GM21529 (cell line): ENCODE data around the gene ZNF358.

Source experiments
- ATAC-seq: cut with Tn5 transposase; IDR thresholded peaks from one replicate; pipeline ENCODE4 v1.9.1; 2021; ENCODE audit not compliant: unreplicated experiment

ZNF358 gene

DNA sequence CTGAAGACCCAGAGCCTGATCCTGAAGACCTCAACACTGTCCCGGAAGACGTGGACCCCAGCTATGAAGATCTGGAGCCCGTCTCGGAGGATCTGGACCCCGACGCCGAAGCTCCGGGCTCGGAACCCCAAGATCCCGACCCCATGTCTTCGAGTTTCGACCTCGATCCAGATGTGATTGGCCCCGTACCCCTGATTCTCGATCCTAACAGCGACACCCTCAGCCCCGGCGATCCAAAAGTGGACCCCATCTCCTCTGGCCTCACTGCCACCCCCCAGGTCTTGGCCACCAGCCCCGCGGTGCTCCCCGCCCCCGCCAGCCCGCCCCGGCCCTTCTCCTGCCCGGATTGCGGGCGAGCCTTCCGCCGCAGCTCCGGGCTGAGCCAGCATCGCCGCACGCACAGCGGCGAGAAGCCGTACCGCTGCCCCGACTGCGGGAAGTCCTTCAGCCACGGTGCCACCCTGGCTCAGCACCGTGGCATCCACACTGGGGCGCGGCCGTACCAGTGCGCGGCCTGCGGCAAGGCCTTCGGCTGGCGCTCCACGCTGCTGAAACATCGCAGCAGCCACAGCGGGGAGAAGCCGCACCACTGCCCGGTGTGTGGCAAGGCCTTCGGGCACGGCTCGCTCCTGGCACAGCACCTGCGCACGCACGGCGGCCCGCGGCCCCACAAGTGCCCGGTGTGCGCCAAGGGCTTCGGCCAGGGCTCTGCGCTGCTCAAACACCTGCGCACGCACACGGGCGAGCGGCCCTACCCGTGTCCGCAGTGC lies 3.6 kb downstream of the ZNF358 start:
- ATAC-seq, result no peak

- ATAC-seq, result no peak
Measured at GRCh38 chr19:7520131-7521051, 4.5 kb downstream of the ZNF358 start.

DNA sequence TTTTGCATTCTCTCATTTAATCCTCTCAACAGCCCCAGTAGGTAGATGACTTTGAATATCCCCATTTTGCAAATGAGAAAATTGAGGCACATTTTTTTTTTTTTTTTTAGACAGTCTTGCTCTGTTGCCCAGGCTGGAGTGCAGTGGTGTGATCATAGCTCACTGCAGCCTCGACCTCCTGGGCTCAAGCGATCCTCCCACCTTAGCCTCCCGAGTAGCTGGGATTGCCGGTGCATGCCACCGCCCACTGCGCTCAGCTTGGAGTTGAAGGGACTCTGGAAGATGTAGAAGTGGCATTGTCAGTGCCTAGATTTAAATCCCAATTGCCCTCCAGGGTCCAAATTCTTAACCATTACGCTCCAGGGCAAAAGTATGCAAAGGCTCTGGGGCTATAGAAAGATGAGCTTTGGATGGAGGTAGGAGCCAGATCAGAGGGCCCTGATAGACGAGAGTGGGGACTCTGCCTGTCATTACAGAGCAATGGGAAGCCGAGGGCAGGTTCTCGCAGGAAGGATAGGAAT lies 5.7 kb downstream of the ZNF358 start:
- ATAC-seq, result no peak

DNA sequence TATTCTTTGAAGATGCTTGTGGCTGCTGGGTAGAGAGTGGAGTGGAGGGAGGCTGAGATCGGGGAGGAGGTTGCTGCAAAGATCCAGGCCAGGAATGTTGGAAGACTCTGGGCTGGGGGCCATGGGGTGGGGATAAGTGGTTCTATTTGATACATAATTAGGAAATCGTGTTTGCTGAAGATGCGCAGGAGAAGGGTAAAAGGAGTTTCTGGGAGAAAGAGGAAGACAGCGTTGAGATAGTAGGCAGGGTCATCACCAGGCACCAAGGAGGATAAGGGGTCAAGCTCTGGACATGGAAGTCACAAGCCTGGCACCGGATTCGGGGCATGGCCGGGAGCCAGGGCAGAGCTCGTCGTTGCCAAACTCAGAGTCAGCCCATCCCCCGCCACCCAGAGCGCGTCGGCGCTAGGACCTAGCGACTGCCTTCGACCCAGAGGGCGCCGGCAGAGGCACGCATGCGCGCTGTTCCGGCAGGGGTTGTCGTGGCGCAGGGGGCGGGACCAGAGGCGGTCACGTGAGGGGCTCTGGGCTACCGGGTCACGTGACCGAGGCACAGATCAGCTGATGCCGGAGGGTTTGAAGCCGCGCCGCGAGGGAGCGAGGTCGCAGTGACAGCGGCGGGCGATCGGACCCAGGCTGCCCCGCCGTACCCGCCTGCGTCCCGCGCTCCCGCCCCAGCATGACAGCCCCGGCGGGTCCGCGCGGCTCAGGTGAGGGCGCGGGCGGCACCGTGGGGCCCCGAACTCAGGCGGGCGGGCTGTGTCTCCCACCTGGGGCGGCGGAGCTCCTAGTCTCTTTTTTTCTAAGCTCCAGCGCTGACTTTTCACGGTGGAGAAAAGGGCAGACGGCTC lies 6.4 kb downstream of the ZNF358 start, which contains the start of gene MCOLN1:
TSS of gene MCOLN1 (plus strand) at position 553 of the 851 bp plus-strand sequence. CDS start at position 680, 127 bp downstream.
- ATAC-seq, result peak; percentile 79

GRCh38 chr19:7522923-7523667 lies 7.2 kb downstream of the ZNF358 start:
- no peak for ATAC-seq

- no peak for ATAC-seq
Measured at GRCh38 chr19:7524523-7524922, 8.6 kb downstream of the ZNF358 start.

GRCh38 chr19:7524992-7525739 lies 9.3 kb downstream of the ZNF358 start:
- no peak for ATAC-seq

DNA sequence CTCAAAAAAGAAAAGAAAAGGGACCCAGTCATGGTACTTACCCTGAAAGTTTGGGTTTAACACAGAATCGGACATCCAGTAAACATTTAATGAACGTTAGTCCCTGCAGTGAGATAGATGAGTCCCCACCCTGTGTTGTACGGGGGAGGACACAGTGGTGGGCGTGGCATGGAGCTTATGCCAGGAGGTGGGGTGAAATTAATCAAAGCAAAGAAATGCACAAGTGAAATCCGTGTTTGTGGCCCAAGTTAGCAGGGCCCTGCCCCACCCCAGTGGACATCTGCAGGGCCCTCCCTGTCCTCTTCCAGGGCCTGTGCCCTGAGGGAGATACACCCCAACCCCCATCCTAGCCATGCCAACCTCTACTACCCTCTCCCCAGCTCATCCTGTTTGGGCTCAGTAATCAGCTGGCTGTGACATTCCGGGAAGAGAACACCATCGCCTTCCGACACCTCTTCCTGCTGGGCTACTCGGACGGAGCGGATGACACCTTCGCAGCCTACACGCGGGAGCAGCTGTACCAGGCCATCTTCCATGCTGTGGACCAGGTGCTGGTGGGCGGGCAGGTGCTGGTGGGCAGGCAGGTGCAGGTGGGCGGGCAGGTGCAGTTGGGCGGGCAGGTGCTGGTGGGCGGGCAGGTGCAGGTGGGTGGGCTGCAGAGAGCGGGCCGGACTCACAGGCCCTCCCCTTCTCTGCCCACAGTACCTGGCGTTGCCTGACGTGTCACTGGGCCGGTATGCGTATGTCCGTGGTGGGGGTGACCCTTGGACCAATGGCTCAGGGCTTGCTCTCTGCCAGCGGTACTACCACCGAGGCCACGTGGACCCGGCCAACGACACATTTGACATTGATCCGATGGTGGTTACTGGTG lies 10.4 kb downstream of the ZNF358 start:
- ATAC-seq, result no peak

DNA sequence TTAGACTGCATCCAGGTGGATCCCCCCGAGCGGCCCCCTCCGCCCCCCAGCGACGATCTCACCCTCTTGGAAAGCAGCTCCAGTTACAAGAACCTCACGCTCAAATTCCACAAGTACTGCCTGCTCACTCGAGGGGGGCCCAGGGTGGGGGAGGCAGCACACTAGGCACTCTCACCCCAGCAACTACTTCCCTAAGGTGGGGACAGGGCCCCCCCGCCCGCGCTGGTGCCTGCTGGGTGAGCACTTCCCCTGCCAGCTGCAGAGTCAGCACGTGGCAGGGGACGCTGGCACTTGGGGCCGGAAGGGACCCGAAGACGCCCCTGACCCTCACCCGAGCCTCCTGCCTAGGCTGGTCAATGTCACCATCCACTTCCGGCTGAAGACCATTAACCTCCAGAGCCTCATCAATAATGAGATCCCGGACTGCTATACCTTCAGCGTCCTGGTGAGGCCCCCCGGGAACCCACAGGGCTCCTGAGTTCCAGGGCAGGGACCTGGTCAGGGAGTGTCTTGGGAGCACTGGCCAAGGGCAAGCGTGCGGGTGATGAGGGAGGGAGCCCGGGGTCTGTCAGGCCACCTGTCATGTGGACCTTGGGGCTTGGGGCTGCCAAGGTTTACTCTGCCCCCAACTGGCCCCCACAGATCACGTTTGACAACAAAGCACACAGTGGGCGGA lies 11.8 kb downstream of the ZNF358 start:
- ATAC-seq, result no peak

DNA sequence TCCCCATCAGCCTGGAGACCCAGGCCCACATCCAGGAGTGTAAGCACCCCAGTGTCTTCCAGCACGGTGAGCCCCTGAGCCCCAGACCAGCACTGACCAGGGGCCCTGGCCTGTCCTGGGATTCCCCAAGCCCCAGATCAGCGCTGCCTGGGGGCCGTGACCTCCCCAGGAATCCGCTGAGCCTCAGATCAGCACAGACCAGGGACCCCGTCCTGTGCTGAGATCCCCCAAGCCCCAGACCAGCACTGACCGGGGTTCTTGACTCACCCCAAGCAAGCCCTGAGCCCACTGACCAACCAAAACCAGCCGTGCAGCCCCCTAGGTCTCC lies 12.3 kb downstream of the ZNF358 start:
- ATAC-seq, result no peak

DNA sequence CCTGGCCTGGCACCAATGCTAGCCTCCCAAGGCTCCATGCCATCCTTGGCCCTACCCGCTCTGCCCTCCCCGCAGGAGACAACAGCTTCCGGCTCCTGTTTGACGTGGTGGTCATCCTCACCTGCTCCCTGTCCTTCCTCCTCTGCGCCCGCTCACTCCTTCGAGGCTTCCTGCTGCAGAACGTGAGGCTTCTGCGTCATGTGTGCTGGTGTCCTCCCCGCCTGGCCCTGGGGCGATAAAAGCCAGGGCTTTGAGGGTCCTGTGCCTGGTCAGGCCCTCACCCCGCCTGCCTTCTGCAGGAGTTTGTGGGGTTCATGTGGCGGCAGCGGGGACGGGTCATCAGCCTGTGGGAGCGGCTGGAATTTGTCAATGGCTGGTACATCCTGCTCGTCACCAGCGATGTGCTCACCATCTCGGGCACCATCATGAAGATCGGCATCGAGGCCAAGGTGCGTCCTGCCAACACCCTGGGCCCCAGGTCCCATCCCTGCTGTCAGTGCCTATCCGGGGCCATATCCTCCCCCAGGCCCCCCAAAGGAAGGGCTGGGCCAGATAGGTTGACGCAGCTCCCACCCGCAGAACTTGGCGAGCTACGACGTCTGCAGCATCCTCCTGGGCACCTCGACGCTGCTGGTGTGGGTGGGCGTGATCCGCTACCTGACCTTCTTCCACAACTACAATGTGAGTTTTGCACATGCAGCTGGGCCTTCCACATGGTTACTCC lies 12.8 kb downstream of the ZNF358 start:
- no peak for ATAC-seq

DNA sequence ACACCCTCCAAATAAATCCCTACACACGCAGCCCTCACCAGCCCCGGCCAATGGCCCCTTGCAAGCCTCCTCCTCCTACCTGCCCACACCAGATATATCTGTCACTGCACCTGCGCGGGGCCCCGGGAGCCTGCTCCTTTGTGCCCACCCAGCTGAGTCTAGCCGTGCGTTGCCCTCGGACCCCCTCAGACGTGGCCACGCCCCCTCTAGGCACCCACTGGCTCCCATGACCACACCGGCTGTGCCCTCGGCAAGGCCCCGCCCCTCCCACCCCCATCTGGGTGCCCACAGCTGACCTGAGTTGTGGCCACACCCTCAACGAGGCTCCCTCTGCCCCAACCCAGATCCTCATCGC lies 13.3 kb downstream of the ZNF358 start:
- ATAC-seq, result no peak

DNA sequence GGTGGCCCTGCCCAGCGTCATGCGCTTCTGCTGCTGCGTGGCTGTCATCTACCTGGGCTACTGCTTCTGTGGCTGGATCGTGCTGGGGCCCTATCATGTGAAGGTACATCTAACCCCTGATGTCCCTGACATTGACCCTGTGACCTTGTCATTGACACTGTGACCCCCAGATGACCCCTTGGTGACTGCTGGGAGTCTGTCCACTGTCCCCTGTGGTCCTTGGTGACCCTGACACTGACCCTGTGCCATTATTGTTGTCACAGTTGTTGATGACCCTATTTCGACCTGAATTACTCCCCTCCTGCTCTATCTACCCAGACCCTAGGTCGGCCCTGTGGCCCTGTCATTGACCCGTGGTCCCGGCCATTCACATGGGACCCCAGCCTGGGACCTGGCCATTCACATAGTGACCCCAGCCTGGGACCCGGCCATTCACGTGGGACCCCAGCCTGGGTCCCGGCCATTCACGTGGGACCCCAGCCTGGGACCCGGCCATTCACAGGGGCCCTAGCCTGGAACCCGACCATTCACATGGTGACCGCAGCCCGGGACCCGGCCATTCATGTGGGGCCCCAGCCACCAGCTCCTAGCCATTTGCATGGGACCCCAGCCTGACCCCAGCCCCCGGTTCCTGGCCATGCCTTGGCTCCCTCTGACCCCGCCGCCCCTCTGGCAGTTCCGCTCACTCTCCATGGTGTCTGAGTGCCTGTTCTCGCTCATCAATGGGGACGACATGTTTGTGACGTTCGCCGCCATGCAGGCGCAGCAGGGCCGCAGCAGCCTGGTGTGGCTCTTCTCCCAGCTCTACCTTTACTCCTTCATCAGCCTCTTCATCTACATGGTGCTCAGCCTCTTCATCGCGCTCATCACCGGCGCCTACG lies 13.9 kb downstream of the ZNF358 start:
- no peak for ATAC-seq

DNA sequence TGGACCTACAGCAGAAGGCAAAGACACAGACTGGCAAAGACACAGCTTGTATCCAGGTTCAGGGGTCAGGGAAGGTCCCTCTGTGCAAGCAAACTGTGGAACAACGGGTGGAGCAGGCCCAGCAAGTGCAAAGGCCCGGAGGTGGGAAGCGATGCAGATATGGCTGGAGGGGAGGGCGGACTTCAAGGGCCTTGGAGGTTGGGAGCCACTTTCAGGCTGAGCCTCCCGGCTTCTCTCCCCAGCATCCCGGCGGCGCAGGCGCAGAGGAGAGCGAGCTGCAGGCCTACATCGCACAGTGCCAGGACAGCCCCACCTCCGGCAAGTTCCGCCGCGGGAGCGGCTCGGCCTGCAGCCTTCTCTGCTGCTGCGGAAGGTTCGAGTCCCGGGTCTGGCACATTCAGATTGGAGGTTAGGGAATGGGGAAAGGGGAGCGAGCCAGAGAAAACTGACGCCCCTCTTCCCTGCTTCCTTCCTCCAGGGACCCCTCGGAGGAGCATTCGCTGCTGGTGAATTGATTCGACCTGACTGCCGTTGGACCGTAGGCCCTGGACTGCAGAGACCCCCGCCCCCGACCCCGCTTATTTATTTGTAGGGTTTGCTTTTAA lies 17.5 kb downstream of the ZNF358 start:
- no peak for ATAC-seq

DNA sequence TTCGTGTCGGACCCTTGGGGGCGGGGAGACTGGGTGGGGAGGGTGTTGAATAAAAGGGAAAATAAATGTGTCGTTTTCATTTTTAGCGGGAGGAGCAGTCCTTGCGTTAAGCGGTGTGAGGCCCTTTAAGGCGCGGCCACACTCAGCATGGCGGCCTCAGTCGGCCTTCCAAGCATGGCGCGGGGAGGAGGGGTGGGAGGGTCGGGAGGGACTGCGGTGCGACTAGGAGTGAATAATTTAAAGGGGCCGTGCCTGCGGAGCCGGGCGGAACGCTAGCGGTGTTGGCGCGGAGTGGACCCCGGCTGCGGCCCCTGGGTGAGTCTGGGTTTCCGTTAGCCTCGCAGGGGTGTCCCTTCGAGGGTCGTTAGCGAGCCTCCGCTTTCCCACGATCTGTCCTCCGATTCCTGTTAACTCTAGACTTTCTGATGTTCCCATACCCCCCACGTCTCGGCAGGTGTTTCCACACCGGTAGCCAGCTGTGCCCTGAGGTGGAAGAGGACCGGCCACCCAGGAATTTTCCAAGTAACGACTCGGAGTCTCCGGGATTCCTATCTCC lies 18.1 kb downstream of the ZNF358 start:
- ATAC-seq, result peak; percentile 47

- peak; percentile 5 for ATAC-seq
Measured at GRCh38 chr19:7534531-7535046, 18.7 kb downstream of the ZNF358 start.
